Spleen (tissue), 11 donors: Measurements from ENCODE around the gene FBXW8. TPM values are rescaled to one million over a fixed set of nuclear protein-coding genes. Genes with fewer than 3 reads are reported as not detected.

Experiments used
- DNase-seq: peaks from one replicate; pipeline ENCODE4 v3.0.0-alpha.2; 2020
- H3K27ac ChIP-seq, 8 donors: fragments of 200-600 bp; sonication (generic) in 7 of 8; 1 replicate in 4 of 8; 2 replicates in 4 of 8; pipeline versions ENCODE4 v1.5.0 to v1.8.0; 2016 to 2021; ENCODE audit warnings: inconsistent platforms in 4 of 8, mild to moderate bottlenecking in 4 of 8, moderate library complexity in 1 of 8
- H3K27me3 ChIP-seq, 7 donors: fragments of 200-600 bp; sonication (generic) in 6 of 7; replicated peaks in 1 of 7; 1 replicate in 4 of 7; 2 replicates in 3 of 7; pipeline versions ENCODE4 v1.5.0 to v1.8.0; 2016 to 2021; ENCODE audit warnings: inconsistent platforms in 3 of 7, mild to moderate bottlenecking in 1 of 7
- H3K36me3 ChIP-seq, 6 donors: fragments of 200-600 bp; sonication (generic) in 5 of 6; 1 replicate in 4 of 6; 2 replicates in 2 of 6; pipeline versions ENCODE4 v1.5.0 to v1.8.0; 2016 to 2021; ENCODE audit warnings: inconsistent platforms in 2 of 6
- H3K4me1 ChIP-seq, 6 donors: fragments of 200-600 bp; sonication (generic) in 5 of 6; 1 replicate in 3 of 6; 2 replicates in 3 of 6; pipeline versions ENCODE4 v1.5.0 to v1.8.0; 2016 to 2021; ENCODE audit warnings: inconsistent platforms in 3 of 6
- H3K4me3 ChIP-seq, 8 donors: fragments of 200-600 bp; sonication (generic) in 7 of 8; 1 replicate in 4 of 8; 2 replicates in 4 of 8; pipeline versions ENCODE4 v1.5.0 to v1.8.0; 2016 to 2021; ENCODE audit warnings: inconsistent platforms in 4 of 8, mild to moderate bottlenecking in 4 of 8, moderate library complexity in 2 of 8
- H3K9me3 ChIP-seq, 8 donors: fragments of 200-600 bp; sonication (generic) in 7 of 8; 1 replicate in 4 of 8; 2 replicates in 4 of 8; pipeline versions ENCODE4 v1.5.0 to v1.8.0; 2016 to 2021; ENCODE audit warnings: inconsistent platforms in 4 of 8
- POLR2A ChIP-seq, 3 donors: fragments of 450-650 bp; IDR thresholded peaks; one replicate each; pipeline ENCODE4 v1.5.1; 2017; ENCODE audit warnings: antibody characterized with exemption in 3 of 3, mild to moderate bottlenecking in 1 of 3
- POLR2AphosphoS5 ChIP-seq, 3 donors: sonication (generic); formaldehyde crosslinking; IDR thresholded peaks; one replicate each; pipeline ENCODE4 v1.5.1; 2017; ENCODE audit warnings: antibody characterized with exemption in 3 of 3
- WGBS, 5 donors: extraction: QIAGEN DNeasy Blood & Tissue Kit in 3 of 5; methylation state at CpG; one replicate each; pipeline versions ENCODE4 v1.1.5 to v1.1.7; 2013 to 2018; 5-methylcytosine and 5-hydroxymethylcytosine counted together
- intact Hi-C: fragments of 100-400 bp; cut with DNase I; formaldehyde crosslinking; loops from one replicate; pipeline ENCODE4 v1.15.0; 2023; ENCODE audit warnings: low total_unique reads
- polyA plus RNA-seq, 3 donors: library from polyadenylated mRNA; stranded (reverse); fragments of 200-250 nt; gene quantifications; one replicate each; pipeline ENCODE4 v1.2.1, GENCODE V29; 2013
- total RNA-seq, 7 donors: library from RNA; depleted of rRNA in 3 of 7; stranded (reverse); fragments of >200 nt in 3 of 7; fragmentation: NEBNext Ultra II Directional in 4 of 7; extraction: Animal tissue kit (Norgen Biotek cat#: 25700) in 4 of 7; gene quantifications; one replicate each; pipeline versions ENCODE4 v1.1.0 to v1.2.1, GENCODE V29; 2016 to 2021
- TF ChIP-seq, protein P1 (sequence below), 11 experiments: fragments of 200-600 bp in 7 of 11; fragments of 450-650 bp in 4 of 11; sonication (generic) in 4 of 11; IDR thresholded peaks in 8 of 11; conservative IDR thresholded peaks in 3 of 11; 1 replicate in 7 of 11; 2 replicates in 4 of 11; pipeline versions ENCODE4 v1.4.0 to v1.8.0; 2016 to 2021; ENCODE audit warnings: antibody characterized with exemption in 11 of 11, inconsistent platforms in 4 of 11, mild to moderate bottlenecking in 1 of 11
- donor health status: healthy with polysubstance abuse.
- donor health status: DM: no; HTN: no; CAD: no; lungs with moderate emphysema.
- donor health status: DM: no; HTN: no; CAD: no.
- donor health status: Bipolar disorder and iron deficiency.
- donor health status: healthy.
- donor health status: DM: no; HTN: no; CAD: no.
- donor health status: DM: yes; HTN: yes; CAD: no.

FBXW8 gene
- total and polyA plus RNA-seq, 10 donors = 2.2 to 17.3 (median 11.8) TPM

DNA sequence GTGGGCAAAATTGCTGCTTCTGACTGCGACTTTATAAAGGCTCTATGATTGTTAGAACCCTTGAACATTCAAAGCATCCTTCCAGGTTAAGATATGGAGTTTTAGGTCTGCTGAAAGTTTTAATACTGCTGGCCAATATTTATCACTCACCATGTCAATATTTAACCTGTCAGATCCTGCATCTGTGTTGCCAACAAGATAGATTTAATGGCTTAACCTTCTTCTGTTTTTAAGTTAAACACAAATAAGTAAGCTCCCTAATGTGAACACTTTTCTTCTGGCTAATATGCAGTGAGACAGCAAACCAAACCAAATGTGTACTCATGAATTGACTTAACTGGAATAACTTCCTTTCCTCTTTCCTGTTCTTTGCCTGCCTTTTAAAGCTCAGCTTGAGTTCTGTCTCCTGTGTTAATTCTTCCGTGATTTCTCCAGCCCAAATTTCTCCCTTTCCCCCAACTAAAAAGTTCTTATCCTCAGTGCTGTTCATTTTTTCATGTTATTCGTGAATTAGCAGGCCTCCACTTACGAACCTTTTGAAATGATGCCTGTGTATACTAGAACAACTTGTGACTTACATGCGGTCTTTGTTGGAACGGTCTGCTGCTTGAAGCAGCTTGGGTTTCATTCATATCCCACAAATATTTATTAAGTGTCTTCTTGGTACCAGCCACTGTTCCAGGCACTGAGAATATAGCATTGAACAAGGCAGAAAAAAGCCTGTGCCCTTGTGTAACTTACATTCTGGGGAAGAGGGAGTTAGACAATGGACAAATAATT is 9.1 kb downstream of the FBXW8 start:
- H3K4me3 ChIP-seq = no peak overlapping the region
- TF ChIP-seq POLR2AphosphoS5 (IDR thresholded peaks at IDR 0.05) = no peak
- no peak for TF ChIP-seq POLR2A (IDR thresholded peaks at IDR 0.05)
- TF ChIP-seq, protein P1, sequence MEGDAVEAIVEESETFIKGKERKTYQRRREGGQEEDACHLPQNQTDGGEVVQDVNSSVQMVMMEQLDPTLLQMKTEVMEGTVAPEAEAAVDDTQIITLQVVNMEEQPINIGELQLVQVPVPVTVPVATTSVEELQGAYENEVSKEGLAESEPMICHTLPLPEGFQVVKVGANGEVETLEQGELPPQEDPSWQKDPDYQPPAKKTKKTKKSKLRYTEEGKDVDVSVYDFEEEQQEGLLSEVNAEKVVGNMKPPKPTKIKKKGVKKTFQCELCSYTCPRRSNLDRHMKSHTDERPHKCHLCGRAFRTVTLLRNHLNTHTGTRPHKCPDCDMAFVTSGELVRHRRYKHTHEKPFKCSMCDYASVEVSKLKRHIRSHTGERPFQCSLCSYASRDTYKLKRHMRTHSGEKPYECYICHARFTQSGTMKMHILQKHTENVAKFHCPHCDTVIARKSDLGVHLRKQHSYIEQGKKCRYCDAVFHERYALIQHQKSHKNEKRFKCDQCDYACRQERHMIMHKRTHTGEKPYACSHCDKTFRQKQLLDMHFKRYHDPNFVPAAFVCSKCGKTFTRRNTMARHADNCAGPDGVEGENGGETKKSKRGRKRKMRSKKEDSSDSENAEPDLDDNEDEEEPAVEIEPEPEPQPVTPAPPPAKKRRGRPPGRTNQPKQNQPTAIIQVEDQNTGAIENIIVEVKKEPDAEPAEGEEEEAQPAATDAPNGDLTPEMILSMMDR (IDR thresholded peaks at IDR 0.05 in 8 of 11, conservative IDR thresholded peaks at IDR 0.05 in 3 of 11) = no peak
- no peak overlapping the region for H3K27ac ChIP-seq
- WGBS, 5 donors = 81 to 87% (median 85%) methylated on average over 6 of the region's 6 CpGs
- intact Hi-C loops = no loop called here
- H3K36me3 ChIP-seq = peaks cover 0 to 4% (median 0%) of the 10 kb centered on the region in 6 donors
- no peaks in the 10 kb centered on the region for H3K9me3 ChIP-seq
- H3K4me1 ChIP-seq = peaks cover 6 to 60% (median 21%) of the 10 kb centered on the region in 6 donors
- H3K27me3 ChIP-seq = no peaks in the 10 kb centered on the region
- no peak for DNase-seq

DNA sequence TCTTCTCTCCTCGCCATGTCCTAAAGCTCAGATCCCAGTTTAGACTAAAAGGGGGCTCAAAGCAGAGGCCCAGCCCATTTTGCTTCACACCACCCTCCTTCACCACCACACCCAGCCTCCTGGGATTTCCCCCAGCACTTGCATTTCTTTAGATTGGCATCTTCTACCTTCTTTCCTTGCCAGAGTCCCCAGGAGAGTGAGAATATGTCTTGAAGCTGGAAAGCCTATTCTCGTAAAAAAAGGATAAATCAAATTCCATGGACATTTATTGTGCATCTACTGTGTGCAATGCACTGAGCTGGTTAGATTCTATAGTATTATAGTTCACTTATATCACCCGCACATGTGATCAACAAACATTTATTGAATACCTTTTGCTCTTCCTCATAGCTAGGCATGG is 10.2 kb downstream of the FBXW8 start:
- Histone ChIP-seq H3K4me1 (peaks cover 8 to 71% (median 28%) of the 10 kb centered on the region in 6 donors), H3K9me3 (no peaks in the 10 kb centered on the region), H3K36me3 (peaks cover 0 to 4% (median 0%) of the 10 kb centered on the region in 6 donors), H3K4me3 (no peak overlapping the region), H3K27me3 (no peaks in the 10 kb centered on the region), H3K27ac (no peak overlapping the region)
- intact Hi-C loops = no loop called here
- DNase-seq = no peak
- TF ChIP-seq POLR2A (IDR thresholded peaks at IDR 0.05) (no peak), POLR2AphosphoS5 (IDR thresholded peaks at IDR 0.05) (no peak)
- TF ChIP-seq, protein P1 (IDR thresholded peaks at IDR 0.05 in 8 of 11, conservative IDR thresholded peaks at IDR 0.05 in 3 of 11) = no peak
- WGBS, 5 donors = 84 to 91% (median 90%) methylated on average over 3 of the region's 3 CpGs

DNA sequence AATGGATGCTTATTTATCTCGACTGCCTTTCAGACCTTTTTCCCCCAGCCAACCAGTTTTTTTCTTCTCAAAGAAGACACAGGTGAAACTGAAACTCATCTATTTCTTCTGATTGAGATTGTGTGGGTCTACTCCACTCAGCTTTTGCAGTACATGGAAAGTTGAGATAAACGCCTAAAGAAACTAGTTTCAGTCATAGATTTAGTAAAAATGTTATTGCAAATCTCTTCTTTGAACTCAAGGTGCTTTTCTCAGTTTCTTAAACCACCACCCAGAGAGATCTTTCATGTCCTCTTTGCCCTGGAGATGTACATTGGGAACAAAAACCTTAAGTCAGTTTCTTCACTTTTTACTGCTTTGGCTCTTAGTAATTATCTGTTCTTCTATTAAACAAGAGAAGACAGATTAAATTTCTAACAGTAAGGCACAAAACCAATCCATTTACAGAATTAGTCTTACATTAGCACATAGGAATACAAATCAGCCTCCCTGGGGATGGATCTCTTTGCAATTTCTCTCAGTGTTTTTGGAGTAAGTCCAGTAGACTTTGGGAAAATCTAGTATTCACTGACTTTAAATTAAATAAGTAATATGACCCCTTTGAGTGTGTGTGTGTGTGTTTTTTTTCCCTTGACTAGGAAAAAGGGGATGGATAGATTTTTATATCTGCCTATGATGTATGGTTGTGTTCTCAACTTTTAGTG is 11.6 kb downstream of the FBXW8 start:
- H3K9me3 ChIP-seq = no peaks in the 10 kb centered on the region
- no peak for TF ChIP-seq POLR2AphosphoS5 (IDR thresholded peaks at IDR 0.05)
- TF ChIP-seq POLR2A (IDR thresholded peaks at IDR 0.05) = no peak
- TF ChIP-seq, protein P1 (IDR thresholded peaks at IDR 0.05 in 8 of 11, conservative IDR thresholded peaks at IDR 0.05 in 3 of 11) = no peak
- H3K36me3 ChIP-seq = peaks cover 0 to 8% (median 0%) of the 10 kb centered on the region in 6 donors
- H3K27ac ChIP-seq = no peak overlapping the region
- DNase-seq = no peak
- peaks cover 8 to 84% (median 28%) of the 10 kb centered on the region in 6 donors for H3K4me1 ChIP-seq
- no peak overlapping the region for H3K4me3 ChIP-seq
- no peaks in the 10 kb centered on the region for H3K27me3 ChIP-seq
- WGBS, 5 donors = 48 to 74% (median 65%) methylated on average over 2 of the region's 2 CpGs
- intact Hi-C loops = no loop called here
